HG02759 (cell line): ENCODE data around the gene SLC25A30.
"Not testable (repeated sequence)": the region's sequence is repeated elsewhere in the genome, so short reads cannot be mapped to it uniquely, and the experiment has no call there.

Experiments
- ATAC-seq: cut with Tn5 transposase; IDR thresholded peaks from one replicate; pipeline ENCODE4 v1.9.1; 2021; ENCODE audit warnings: mild to moderate bottlenecking, moderate library complexity; ENCODE audit not compliant: unreplicated experiment

SLC25A30 gene

GRCh38 chr13:45393941-45394570, 24.1 kb downstream of the SLC25A30 start:
- no peak for ATAC-seq

GRCh38 chr13:45392811-45393210, 25.4 kb downstream of the SLC25A30 start:
- ATAC-seq, result no peak

- no peak for ATAC-seq
Observed at GRCh38 chr13:45391926-45392325, 26.2 kb downstream of the SLC25A30 start.

GRCh38 chr13:45391128-45391527, 27.0 kb downstream of the SLC25A30 start:
- not testable (repeated sequence) for ATAC-seq

GRCh38 chr13:45390348-45390747, 27.8 kb downstream of the SLC25A30 start:
- ATAC-seq, result not testable (repeated sequence)

GRCh38 chr13:45388664-45389063, 29.5 kb downstream of the SLC25A30 start:
- no peak for ATAC-seq

- not testable (repeated sequence) for ATAC-seq
Observed at GRCh38 chr13:45386892-45387575, 31.1 kb downstream of the SLC25A30 start.

- no peak for ATAC-seq
Observed at GRCh38 chr13:45385907-45386553, 32.1 kb downstream of the SLC25A30 start.

GRCh38 chr13:45385320-45385719, 32.9 kb downstream of the SLC25A30 start:
- no peak for ATAC-seq

GRCh38 chr13:45384474-45385174, 33.5 kb downstream of the SLC25A30 start:
- ATAC-seq, result no peak

DNA sequence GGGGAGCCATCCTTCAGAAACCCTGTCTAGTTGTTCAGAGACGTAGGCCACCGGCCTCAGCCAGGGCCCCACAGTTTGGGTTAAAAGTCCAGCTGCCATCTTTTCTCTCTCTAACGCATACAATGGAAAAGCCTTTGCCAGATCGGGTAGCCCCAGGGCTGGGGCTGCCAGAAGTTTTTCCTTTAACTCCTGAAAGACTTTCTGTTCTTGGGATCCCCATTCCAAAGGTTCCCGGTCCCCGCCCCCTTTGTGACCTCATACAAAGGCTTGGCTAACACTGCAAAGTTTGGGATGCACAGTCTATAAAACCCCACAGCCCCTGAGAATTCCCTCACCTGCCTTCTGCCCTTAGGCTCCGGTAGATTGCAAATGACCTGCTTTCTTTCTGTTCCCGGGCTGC, 35.4 kb downstream of the SLC25A30 start:
- ATAC-seq, result not testable (repeated sequence)

GRCh38 chr13:45381196-45381595, 37.0 kb downstream of the SLC25A30 start:
- no peak for ATAC-seq

- ATAC-seq, result not testable (repeated sequence)
Observed at GRCh38 chr13:45380708-45381107, 37.5 kb downstream of the SLC25A30 start.

- not testable (repeated sequence) for ATAC-seq
Observed at GRCh38 chr13:45379516-45379915, 38.7 kb downstream of the SLC25A30 start.

- ATAC-seq, result not testable (repeated sequence)
Observed at GRCh38 chr13:45378786-45379185, 39.4 kb downstream of the SLC25A30 start.

DNA sequence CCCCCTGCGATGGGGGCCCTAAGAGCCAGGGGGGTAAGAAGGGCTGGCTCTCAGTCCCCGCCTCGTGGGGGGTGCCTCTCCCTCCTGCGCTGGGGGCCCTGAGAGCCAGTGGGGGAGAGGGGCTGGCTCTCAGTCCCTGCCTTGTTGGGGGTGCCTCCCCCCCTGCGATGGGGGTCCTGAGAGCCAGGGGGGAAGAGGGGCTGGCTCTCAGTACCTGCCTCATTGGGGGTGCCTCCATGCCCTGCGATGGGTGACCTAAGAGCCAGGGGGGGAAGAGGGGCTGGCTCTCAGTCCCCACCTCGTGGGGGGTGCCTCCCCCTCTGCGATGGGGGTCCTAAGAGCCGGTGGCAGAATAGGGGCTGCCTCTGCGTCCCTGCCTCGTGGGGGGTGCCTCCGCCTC, 40.9 kb downstream of the SLC25A30 start:
- ATAC-seq, result not testable (repeated sequence)

DNA sequence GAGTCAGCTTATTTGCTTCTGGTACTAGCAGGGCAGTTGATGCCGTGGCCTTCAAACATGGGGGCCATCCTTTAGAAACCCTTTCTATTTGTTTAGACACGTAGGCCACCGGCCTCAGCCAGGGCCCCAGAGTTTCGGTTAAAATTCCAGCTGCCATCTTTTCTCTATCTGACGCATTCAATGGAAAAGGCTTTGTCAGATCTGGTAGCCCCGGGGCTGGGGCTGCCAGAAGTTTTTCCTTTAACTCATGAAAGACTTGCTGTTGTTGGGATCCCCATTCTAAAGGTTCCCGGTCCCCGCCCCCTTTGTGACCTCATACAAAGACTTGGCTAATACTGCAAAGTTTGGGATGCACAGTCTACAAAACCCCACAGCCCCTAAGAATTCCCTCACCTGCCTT, 41.5 kb downstream of the SLC25A30 start:
- ATAC-seq, result not testable (repeated sequence)

- no peak for ATAC-seq
Observed at GRCh38 chr13:45374917-45375316, 43.3 kb downstream of the SLC25A30 start.

DNA sequence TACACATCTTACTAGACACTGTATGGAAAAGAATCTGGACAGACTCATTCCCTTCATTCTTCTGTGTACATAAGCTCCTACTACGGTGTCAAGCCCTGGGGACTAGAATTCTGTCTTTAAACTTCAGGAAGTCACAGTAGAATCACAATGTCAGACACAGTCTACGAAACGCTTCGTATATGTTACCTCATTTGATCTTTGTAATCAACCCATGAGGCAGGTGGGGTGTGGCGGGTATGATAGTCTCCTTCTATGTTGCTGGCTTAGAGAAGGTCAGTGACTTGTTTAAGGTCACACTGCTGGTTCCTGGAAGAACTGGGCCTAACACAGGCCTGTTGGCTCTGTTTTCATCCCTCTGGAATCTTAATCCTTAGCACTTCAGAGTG, 45.0 kb downstream of the SLC25A30 start:
- ATAC-seq, result no peak

GRCh38 chr13:45372189-45373161, 45.7 kb downstream of the SLC25A30 start:
- ATAC-seq, result no peak
